Stimulated activated CD4-positive, alpha-beta T cell treated with anti-CD3 and anti-CD28 coated beads, TNF-alpha, amount 100 ng/mL, for 4 hours (primary cell): Measurements from ENCODE around the gene DCTD.

Experiments used
- DNase-seq, 3 experiments: peaks; one replicate each; pipeline ENCODE4 v3.0.0-alpha.2; 2020; ENCODE audit warnings: low read depth in 3 of 3

The DCTD gene

DNA sequence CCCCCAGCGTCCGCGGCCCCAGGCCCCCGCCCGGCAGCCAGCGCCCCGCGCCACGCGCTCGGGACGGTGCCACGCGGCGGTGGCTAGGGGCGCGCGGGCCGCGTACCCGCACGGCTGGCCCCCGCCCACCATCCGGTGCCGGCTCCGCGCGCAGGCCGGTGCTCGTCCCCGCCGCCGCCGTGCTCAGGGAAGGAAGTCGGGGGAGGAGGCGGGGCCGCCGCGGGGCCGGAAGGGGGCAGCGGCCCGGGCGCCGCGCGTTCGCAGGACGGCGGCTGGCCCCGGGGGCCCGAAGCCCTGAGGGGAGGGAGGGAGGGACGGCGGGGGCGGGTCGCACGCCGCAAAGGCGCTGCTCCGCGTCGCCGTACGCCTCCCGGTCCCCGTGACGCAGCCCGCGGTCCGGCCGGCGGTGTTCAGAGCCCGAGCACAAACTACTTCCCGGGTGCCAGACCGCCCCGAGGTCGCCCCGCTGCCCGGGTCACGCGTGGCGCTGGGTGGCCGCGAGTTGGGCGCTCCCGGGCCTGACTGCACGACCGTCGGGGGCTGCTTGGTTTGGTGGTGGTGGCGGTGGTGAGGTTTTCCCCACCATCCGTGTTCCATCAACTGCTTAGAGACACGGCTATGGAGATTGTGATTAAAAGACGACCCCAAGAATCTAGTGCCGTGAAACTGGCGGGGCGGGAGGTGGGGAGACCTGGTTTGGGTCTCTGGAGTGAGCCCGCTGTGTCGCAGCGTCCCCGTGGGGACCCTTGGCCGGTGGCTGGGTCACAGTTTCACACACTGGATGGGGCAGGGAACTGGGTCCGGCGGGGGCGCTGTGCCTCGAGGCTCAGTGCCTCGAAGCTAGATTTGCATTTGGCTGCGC, at the start of gene DCTD:
DCTD (minus strand) TSS at position 205 of the 862 bp plus-strand sequence. CDS start 1,818 bp downstream, outside the sequence.
- DNase-seq, result peak; percentile 67 to 73 (median 70)

DNA sequence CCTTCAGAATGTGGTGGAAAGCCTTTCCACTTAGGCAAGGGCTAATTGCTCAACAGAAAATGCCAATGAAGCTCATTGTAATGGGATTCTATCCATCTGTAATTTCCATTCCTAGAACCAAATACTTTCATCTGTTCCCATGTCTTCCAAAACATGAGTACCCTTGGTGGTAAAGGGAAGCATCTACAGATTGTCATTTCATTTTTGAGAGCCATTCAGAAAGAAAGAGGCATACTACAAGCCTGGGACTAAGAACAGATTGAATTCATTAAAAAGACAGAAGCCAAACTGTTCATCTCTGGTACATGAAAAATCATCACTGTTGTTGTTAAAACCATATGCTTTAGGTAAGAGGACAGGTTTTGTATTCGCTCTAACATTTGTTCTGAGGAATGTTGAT, 43.6 kb upstream of the DCTD start:
- DNase-seq, result no peak

DNA sequence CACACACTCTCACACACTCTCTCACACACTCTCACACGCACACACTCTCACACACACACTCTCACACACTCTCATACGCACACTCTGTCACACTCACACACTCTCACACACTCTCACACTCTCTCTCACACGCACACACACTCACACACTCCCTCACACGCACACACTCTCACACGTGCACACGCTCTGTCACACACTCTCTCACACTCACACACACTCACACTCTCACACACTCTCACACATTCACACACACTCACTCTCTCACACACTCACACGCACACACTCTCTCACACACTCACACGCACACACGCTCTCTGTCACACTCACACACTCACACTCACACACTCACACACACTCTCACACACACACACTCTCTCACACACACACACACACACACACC, 43.0 kb upstream of the DCTD start:
- DNase-seq, result no peak

DNA sequence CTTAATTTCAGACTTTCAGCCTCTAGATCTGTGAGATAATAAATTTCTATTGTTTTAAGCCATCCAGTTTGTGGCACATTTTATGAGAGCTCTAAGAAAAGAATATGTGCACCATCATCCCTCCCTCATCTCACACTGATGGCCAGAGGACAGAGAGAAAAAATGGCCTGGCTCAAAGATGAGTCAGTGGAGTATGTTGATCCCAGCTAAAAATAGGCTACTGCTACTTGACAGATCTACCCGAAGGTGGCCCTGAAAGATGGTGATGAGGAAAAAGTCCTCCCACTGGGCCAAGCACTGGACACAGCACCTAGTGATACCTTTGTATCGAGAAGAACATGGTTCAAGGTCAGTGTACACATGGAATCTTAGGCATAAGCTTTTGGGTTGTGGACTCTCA, 38.2 kb upstream of the DCTD start:
- no peak for DNase-seq

DNA sequence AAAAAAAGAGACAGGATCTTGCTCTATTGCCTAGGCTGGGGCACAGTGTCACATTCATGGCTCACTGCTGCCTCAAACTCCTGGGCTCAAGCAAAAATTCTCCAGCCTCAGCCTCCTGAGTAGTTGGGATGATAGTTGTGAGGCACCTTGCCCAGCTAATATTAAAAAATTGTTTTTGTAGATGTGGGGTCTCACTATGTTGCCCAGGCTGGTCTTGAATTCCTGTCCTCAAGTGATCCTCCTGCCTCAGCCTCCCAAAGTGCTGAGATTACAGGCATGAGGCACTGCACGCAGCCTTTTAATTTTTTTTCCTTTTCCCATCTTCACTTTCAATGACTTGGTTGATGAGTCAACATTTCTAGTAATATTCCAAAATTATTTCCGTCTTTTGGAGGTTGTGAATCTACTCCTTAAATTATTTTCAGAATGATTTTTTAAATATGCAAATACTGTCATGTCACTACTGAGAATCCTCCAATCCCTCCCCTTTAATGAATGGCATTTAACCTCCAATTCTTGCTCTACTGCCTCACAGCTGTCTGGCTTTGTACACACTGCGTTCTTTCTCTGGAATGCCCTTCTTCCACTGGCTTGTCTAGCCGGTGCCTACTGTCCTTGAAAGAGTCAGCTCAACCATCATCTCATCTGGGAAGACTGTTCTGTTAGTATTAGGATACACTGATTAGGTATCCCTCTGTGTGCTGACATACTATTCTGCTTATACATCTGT, 27.5 kb upstream of the DCTD start:
- DNase-seq, result no peak

DNA sequence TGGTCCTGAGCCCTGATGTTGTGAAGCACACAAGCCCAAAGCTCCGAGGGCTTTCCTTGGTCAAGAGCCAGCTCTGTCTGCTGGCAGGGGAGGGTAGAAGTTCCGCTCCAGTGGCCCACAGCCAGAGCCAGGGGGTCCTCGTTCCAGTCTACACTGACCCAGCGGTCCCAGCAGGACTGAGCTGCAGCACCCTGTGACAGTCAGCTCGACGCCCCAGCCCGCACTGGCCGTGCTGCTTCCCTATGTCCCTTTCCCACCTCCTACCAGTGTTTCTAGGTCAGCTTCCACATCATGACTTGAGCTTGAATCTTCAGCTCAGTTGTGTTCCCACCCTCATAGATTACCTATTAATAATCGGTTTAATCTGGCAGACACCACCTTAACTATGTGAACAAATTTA, 22.5 kb upstream of the DCTD start:
- DNase-seq, result no peak

DNA sequence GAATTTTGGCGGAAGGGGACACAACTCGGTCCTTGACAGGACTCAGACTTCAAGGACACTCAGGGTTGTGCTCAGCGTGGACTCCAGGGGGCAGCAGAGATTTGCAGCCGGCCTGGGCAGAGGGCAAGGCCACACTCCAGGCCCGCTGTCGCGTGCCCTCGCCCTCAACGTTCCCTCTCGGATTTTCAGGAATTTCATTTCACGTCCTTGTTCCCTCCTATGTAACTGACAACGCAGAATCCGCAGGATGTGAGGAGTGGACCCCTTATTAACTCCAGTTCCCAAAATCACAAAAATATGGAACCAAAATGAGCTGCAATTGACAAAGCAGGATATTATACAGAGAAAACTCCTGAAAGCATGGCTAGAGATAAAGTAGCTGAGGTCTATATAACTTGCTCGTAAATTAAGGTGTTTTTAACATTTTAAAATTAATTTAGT, 21.0 kb upstream of the DCTD start:
- peak; percentile 20 to 35 (median 29) for DNase-seq

DNA sequence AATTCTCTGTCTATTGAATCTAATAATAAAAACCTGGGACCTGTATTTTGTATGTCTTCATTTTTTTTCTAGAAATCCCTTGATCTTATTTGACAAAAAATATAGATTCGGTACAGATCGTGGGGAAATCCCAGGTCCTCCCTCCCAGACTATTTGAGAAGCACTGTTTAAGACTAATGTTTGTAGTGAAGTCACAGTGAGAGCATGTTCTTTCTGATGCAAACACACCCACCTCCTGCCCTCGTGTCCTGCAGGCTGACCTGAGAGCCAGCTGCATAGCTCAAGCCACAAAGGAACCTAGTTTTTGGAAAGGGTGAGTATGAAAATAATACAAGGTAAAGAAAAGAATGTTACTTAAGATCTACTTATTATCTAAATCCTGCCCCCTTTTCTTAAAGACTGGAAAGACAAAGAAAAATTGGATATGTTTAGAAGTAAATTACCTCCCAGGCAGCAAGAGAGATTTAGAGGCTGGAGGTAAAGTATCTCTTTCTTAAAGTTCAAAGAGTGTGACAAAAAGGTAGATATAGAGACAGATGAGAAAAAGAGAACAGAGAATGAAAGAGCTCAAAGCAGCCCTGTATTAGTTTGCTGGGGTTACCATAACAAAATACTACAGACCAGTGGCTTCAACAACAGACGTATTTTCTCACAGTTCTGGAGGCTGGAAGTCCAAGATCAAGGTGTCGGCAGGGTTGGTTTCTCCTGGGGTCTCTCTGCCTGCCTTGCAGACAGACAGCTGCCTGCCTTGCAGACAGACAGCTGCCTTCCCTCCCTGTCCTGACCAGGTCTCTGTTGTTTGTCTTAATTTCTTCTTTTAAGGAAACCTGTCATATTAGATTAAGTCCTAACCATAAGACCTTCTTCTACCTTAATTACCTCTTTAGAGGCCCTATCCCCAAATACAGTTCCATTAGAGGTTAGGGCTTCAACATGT, 20.4 kb upstream of the DCTD start:
- DNase-seq, result no peak

DNA sequence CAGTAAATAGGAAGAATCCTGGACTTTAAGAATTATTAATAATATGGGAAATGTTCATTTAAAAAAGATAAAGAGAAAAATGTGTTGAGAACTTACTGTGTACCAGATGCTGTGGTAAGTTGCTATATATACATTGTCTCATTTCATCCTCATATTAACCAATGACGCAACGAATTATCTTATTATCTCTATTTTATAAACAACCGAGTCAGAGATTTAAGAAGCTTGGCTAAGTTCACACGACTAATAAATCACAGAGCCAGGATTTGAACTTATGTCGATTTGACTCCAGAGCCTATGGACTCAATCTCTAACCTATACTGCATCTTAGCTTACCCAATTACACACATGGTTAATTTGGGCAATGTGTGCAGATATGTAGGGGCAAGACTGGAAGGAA, 15.5 kb upstream of the DCTD start:
- DNase-seq, result no peak

DNA sequence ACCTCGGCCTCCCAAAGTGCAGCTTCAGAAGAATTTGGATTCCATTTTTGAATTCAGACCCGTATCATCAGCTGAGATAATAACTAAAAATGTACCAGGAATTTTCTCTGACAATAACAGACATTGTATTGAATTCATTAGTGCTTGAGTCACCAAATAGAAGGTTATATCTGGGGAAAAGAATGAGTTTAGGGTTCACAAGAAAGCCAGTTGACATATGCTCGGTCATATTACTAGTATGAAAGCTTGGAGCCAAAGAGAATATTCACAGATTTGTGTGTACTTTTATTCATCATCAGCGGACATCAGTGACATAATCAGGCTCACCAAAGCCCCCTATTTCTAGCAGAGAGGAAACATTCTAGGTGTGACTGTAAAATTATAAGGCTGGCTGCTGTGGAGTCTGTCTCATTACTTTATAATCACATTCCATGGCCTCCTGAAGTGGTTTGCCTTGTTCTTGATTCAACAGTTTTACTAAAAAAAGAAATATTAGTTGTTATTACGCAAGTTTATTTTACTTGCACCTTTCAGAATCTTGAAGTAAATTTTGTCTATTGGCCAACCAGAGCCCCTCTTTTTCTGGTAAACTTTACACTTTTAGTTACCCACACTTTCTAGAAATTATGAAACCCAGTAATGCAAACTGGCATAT, 14.6 kb upstream of the DCTD start:
- DNase-seq, result no peak

DNA sequence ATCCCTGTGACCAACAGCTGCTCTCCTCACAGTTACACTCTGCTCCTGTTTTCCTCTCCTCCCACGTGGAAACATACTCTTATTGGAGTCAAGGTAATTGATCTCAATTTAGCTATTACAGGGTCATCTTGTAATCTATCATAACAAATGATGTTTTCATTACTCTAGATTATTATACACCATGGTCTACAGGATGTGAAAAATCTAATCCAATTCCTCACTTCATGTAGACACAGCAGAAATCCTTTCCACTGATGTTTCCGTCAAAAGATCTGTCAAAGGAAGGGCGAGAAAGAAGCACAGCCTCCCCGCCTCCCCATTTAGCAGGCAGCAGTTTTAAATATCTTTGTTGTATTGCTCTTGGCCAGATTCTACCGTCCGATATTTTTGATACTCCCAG, 13.7 kb upstream of the DCTD start:
- DNase-seq, result no peak

DNA sequence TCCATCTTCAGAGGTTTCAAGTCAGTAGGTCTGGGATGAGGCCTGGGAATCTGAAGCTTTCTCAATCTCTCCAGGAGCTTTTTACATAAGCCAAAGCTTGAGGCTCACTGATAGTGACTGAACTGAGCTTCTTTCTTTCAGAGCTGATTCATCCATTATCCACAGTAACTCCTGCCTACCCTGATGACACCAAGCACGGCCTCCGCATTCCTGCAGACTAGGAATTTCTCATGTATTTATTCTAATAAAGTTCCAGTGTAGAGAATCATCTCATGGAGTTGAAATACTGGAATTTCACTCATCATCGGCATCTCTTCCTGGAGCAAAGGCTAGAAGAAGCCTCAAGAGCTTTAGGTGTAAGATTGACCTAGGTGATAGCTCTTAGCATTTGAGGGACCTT, 12.1 kb upstream of the DCTD start:
- DNase-seq, result no peak

DNA sequence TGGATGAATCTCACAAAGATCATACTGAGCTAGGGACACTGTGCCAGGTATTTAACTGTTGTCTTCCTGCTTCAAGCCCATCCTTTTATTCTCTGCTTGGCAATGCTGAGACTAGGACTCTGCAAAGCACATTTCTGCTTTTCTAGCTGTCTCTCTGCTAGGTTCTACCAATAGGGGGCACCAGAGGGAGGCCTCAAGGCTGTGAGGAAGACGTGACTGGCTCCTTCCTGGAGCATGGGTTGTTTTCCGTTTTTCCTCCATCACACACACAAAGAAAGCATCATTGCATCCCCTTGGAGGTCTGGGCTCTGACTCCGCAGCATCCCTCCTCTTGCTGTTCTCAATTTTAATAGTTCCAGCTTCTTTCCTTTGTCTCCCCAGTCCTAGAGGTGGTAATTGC, 10.9 kb upstream of the DCTD start:
- DNase-seq, result no peak

DNA sequence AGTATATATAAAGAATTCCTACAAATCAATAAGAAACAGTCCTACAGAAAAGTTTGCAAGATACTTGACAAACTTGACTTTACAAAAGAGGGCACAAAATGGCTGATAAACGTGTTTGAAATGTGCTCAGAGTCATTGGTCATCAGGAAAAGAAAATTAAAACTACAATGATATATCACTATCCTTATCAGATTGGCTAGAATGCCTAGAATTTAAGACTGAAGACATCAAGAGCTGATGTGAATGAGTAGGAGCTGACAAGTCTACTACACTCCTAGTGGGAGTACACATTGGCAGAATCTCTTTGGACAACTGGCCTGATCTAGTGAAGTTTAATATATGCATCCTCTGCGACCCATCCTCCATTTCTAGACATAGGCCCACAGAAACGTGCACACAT, 10.3 kb upstream of the DCTD start:
- DNase-seq, result no peak

DNA sequence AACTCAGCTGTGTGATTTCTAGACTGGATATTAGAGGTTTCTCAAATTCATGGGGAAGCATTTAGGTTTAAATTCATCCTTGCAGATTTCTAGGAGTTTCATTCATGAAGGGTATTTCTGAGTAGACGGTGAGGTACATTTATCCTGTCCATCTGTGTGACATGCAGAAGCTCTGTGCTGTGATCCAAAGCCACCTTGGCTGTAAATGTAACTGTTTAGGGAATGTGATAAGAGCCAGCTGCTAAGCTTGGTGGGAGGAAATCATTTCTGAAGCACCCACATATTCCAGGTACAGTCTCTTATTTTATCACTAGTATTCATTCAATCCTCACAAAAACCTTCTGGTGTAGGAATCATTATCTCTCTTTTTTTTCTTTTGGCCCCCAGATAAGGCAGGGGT, 8.7 kb upstream of the DCTD start:
- DNase-seq, result no peak

DNA sequence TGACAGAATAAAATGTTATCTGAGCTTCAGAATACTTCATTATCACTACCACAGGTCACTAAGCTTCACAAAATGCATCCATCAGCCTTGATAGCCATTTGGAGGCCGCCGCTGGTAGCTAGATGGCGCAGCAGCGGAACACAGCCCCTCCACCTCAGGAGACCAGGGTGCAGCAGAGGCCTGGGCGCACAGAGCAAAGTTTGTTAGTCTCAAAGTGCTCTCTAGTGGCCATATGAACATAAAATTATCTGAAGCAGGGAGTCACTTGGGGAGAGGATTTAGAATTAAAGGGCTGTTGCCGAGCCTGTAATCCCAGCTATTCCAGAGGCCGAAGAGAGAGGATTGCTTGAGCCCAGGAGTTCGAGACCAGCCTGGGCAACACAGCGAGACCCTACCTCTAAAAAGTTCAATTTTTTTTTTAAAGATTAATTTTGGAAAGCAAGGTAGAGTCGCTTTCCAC, 8.1 kb upstream of the DCTD start:
- DNase-seq, result peak in 2 of 3 experiments; percentile 35 to 44

DNA sequence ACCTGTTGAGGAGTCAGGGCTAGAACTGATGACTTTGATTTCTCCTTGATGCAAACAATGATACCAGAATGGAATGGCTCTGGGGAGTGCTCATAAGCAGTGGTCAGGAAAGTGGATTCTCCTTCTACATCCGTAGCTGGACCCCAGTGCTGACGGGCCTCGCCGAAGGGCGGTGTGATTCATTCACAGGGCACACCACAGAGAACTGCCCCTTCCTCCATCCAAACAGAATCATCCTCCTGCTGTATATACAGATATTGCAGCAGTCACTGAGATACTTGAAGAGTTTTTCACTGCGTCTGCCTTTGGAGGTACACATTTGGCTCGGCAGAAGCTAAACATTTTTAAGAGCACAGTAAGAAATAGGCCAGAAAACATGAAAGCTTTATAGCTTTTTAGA, 7.3 kb upstream of the DCTD start:
- no peak for DNase-seq

DNA sequence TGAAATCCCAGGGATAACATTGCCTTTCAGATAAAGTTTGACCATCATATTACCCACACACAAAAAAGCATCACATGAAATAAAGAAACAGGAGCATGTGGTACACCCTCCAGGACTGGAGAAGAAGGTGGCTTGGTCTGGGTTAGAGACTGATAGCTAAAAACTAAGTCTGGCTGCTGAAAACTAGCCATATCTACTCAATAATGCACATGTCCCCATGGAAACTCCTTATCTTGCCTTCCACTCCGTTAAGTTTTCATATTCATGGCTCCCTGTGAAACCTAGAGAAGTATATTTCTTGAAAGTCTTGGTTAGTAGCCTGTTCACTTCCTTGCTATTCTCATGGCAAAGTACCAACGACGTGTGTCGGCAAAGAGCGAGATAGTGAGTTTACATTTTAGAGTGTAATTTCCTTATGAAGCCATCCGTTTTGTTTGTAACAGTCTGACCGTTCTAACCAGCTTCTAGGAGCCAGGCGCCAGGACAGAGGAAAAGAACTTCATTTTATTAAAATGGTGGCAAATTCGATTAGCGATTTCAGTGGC, 6.7 kb upstream of the DCTD start:
- no peak for DNase-seq

DNA sequence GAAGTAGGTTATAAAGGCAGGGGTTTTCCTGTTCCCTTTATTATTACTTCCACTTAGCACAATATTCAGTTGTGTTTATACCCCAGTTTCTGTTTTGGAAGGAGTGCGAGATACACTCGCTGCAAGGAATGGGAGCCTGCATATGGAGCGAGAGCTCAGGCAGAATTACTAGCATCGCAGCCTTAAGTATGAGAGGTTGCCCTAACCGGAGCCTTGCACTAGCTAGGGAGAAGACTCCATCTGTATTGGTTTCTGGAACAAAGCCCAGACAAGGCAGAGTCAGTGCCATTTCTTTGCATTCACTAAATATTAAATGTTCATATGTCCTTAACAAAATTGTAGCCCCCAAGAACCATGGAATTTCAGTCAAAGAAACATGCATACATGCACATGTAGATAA, 6.2 kb upstream of the DCTD start:
- DNase-seq, result no peak

DNA sequence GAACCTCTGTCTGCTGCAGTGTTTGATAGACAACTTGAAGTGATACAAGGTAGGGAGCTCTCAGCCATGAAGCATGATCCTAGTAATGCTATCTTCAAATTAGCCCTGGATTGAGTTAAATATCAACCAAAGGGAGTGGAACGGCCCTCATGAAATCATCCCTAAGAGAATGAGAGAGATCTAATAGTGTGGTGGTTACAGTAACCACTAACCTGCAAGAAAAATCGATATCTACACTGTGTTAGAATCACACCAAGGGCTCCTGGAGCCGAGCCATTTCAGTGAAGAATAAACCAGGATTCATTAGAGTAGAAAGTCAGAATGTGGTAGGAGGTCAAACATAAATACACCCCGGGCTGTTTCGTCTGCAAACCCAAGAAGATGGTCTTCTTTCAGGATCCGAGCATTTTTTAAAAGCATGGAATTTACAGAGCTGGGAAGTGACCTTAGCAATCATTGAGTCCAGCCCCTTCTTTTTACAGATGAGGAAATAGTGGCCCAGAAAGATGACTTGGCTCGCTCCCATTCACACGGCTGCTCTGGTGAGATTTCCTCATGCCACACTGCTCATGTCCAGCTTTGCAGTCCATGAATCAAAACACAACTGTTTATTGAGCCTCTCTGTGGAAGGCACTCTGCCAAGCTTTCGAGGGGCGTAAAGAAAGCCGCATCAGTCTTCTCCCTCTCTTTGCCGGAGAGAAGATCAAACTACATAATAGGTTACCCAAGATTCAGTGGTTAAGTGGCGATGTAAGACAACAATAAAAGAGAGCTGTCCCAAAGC, 5.5 kb upstream of the DCTD start:
- no peak for DNase-seq
